ENCODE measurements around the gene CCT7.

CCT7 gene

DNA sequence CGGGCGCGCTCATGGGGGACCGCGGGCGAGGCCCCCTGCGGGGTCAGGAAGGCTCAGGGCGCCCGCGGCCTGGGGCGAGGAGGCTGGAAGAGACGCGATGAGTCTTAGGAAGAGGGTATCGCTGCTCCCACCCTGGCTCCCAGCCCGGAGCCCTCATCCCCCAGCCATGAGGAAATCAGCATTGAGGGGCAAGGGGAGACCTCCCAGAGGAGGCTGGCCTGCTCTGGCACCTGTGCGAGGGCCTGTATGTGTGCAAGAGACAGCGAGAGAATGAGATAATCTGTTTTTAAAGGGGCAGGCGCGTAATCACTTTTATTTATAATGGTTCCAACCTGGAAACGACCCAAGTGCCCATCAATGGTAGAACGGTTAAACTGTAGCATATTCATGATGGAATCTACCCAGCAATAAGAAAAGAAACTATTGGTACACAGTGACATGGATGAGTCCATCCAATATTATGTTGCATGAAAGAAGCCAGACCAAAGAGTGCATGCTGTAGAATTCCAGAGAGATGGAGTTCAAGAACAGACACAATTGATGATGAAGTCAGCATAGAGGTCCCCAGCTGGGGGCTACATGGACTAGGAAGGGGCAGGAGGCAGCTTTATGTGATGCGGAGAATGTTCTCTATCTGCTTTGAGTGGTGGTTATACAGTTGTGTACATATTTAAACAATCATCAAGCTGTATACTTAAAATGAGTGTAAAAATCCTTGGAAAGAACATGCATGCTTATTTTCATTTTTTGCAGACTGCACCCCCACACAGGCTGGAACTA, 35.8 kb downstream of the CCT7 start:
- no peak for DNase-seq

DNA sequence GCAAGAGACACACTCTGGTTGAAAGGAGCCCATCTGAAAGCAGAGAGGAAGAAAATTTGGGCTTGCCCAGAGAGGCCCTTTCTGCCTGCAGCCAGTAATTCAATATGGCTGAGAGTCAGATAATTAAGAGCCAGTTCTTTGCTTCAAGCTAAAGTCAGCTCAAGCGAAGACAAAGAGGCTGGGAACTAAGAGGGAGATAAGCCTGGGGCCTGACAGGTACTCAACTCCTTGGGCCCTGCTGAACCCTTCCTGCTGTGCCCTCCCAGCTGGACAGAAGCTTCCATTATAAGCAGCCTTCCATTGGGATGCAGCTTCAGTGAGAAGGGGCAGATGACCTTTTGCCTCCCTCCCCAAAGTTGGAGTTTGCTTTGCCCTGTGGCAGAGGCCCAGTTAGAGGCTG, 38.2 kb downstream of the CCT7 start:
- no peak for DNase-seq

DNA sequence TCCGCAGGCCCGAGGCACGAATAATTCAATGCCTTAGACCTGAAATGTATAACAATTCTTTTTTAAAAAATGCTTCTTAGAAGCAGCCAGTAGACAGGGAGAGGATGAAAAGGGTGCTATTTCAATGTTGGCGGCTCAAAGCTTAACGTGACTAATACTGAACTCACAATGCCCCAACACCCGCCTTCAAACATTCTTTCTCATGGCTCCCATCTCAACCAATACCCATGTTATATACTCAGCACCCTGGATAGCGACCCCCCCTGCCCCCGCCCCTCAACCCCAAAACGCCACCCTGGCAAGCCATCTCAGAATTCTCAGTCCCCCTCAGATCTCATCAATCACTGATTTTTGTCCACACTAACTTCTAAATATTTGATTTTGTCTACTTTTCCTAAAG, 45.7 kb downstream of the CCT7 start:
- no peak for DNase-seq

DNA sequence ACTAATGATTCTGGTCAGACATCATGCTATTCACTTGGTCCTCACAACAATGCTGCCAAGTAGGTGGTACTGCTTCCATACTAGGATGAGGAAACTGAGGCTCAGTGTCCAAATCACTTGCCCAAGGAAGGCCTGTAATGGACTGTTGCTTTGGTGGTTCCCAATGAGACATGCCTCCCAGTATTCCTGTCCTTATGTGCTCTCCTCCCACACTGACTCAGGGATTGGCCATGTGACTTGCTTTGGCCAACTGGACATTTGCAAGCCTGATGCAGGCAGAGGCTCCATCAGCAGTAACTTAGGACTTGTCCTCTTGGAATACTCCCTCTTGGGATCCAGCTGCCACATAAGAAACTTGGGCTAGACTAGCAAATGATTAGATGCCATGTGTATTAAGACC, 47.1 kb downstream of the CCT7 start:
- no peak for DNase-seq

DNA sequence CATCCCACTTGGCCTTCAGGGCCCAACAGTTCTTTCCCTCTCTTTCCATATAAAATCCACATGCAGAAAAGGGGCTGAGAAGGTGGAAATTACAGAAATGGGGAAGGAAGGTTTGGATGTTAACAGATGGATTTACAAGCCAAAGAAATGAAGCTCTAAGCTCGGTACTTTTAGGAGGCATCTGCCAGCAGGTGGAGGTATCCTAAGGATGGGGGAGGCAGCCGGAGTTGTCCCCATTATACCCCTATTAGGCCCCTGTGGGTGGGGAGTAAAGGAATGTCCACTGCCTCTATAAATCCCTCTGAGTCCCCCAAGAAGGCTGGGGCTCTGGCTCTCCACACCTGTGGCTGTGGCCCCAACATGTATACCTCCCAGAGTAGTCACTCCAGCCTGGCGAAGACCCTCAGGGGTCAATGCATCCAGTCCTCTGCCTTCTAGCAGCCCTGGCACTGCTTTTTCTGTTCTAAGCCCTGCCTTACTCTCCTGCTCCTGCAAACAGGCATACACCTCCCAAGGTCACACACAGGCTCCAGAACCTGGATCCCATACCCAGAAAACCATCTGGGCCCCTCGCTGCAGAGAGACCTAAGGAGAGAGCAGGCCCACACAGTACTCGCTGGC, 48.9 kb downstream of the CCT7 start:
- no peak for DNase-seq

DNA sequence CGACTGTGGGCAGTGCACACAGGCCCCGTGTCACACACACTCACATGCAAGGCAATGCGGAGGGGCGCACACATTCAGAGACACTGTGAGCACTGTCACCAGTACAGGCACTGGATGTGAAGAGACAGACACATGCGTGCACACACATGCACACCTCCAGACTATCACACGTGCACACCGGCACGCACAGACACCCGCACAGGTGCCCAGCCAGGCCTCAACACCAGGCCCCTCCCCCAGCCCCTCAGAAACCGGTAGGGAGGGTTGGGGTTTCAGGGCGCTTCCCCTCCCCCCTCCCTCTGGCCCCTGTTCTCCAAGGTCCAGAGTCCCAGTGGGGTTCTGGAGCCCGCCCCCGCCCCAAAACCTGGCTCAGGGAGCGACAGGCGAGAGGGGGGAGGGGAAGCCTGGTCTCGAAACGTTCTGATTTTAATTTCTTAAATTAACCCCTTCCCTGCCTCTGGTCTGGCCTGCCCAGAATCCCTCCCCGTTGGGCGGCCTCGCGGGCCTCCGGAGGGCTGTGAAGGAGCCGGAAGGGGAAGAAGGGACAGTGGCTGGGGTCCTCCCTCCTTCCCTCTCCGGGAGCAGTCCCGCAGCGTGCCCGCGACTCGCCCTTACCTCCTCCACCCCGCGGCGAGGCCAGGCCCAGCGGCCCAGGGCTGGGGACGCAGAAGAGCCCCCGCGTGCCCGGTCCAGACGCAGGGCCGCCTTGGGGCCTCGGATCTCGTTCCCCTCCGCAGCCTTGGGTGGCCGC, 49.6 kb downstream of the CCT7 start:
- no peak for DNase-seq

DNA sequence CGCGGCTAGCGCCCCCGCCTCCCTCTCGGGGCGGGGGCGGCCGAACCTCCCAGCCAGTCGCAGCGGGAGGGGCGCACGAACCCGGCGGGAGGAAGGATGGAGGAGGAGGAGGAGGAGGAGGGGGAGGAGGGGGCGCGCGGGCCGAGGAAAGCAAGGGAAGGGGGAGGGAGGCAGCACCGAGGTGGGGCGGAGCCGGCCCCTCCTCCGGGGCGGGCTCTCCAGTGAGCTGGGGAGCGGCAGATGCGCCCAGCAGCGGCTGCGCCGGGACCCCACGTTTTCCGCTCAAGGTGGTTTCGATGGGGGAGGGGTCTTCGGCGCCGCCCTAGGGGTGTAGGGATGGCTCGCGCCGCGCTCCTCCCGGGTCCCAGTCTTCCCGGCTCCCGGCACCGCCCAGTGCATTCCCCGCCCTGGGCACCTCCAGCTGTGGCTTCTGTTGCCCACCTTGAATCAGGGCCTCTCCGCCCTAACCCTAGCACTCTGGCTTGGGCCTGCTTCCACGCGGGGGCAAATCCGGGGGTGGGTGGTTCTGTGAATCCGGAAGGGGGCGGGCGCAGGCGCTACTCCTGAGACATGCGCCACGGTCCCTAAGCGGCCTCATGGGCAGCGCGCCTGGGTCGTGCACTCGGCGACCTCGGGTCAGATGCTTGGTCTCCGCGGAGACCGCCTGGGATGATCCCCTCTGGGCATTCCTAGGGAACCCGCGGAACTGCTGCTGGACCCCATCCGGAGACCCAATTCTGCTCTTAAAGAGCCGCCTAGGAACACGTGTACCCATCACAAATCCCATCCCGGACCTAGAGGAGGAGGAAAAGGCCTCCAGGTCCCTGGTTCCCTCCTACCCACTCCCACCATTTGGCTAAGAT, 50.4 kb downstream of the CCT7 start, which contains the start of gene FBXO41:
TSS of gene FBXO41 (minus strand) at position 183 of the 863 bp plus-strand sequence. CDS start 14,848 bp downstream, outside the sequence.
- peak; percentile 41 for DNase-seq

DNA sequence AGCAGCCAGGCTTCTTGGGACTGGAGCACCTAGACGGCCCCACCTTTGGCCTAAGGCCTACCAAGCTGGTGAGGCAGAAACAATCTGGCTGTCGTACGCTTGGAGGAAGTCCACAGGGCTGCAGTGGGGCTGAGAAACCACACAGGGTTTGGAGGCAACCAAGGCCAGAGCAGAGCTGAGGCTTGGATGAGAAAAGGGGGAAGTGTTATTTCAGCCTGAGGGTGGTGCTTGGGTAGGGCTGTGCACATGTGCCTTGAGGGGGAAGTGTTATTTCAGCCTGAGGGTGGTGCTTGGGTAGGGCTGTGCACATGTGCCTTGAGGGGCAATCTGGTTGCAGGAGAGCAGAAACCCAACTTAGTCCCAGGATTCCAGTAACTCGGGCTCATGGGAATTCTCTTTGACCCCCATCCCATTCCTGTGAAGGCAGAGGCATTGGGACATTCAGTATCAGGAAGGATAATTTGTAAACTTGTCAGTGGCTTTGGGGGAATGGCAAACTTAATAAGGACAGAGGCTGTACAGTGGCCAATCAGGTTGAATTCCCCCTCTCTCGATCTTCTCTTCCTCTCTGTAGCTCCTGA, 51.1 kb downstream of the CCT7 start:
- no peak for DNase-seq

DNA sequence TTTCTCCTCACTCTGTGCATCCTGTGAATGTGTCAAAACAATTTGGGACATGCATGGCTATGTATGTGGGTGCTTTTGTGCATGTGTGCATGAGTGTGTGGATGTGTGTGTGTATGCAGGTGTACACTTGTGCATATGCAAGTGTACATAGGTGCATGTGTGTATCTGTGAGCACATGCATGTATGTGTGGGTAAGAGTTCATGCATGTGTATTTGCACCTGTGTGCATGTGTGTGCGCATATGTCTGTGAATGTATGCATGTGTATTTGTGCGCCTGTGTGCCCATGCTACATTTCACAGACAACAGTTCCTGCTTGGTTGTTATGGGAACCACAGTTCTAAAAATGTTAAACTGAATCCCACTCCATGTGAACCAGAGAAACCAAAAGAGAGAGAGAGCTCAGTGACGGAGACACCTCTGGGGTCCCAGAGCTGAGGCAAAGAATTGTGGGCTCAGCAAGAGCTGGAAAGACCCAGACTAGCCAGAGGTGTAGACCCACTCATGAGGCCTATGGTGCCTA, 52.1 kb downstream of the CCT7 start:
- no peak for DNase-seq

DNA sequence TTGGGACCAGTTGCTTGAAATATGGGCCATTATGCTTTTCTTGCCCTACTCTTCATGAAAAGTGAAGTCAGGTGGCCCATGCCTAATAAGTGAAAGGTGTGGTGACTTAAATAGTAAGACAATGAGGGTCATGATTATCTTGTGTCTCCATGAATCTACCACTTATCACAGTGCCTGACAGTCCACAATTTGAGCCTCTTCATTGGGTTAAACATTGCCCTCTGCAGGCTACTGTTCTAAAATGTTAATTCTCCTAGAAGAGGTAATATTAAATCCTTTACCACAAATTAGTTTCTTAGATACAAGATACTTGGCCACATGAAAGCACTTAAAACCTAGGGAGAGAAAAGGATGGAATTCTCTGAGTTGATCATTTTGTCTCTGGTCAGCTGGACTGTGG, 55.2 kb downstream of the CCT7 start:
- no peak for DNase-seq

DNA sequence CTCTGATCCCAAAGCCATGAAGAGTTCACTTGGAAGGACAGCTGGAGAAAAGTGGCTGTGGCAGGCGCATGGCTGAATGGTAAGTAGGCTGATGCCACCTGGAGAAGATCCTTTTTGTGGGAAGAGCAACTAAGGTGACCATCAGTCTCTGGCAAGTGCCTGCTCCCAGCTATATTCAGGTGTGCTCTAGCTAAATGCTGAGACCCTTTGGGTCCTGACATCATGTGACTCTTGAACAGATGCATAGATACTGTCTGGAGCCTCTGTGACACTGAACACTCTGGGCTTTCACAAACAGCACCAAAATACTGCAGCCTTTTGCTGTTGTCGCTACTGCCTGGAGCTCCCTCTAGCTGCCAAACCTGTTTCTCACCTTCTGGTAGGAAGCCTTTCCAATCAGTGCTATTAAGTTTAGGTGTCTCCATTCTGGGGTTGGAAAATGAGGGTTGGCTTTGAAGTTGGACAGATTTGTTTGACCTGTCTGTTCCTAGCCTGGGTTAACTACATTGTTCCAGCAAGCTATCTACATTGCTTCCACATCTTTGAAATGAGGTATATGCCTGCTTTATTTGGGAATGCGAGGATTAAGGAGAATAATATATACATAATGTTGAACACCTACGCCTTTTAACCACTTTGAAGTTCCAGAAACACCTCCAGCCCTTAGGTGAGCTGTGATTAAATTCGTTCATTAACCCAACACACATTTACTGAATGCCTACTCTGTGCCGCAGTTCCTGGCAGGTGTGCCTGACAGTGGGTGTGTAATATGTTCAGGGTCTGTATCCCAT, 56.1 kb downstream of the CCT7 start:
- peak; percentile 62 for DNase-seq

DNA sequence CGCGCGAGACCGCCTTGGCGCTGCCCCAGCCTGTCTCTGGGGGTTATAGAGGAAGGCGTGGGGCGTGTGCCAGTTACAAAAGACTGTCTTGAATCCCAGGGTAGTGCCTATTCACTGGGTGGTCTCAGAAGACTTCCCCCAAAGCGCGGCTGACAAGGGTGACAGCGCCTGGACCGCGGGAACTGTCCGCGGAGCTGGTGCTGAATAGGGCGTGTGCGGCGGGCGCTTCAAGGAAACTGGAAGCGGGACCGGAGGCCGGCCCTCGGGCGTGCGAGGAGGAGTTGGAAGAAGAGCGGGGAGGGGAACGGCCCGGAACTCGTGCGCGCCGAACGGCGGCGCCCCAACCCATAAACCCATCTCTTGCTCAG, 57.0 kb downstream of the CCT7 start:
- DNase-seq = no peak

DNA sequence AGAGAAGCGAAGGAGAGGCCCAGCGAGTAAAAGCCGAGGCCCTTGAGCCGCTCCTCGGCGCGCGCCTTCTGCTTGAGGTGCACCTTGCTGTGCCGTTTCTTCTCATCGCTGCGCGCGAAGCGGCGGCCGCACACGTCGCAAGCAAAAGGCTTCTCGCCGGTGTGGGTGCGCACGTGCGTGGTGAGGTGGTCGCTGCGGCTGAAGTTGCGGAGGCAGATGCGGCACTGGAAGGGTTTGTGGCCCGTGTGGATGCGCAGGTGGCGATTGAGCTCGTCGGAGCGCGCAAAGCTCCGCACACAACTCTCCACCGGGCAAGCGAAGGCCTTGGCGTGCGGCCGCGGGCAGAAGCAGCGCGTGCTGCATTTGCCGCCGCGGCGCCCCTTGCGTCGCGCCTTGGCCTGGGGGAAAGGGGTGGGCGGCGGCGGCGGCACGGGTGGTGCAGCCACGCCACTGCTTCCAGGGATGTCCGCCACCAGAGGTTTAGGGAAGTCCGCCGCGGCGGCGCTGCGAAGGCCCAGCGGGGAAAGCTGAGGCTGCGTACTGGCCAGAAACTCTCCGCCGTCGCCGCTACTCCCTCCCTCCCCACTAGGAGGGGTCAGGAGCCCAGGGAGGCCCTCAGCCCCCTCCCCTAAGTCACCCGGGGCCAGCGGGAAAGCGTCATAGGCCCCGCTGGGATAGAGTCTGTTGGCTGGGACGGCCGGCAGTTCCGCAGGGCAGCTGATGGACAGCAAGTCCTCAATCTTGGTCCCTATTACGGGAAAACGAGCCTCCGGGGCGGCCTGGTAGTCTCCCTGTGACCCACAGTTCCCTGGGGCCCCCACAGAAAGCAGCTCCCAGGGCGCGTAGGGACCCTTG, 57.6 kb downstream of the CCT7 start:
- DNase-seq = peak; percentile 48

DNA sequence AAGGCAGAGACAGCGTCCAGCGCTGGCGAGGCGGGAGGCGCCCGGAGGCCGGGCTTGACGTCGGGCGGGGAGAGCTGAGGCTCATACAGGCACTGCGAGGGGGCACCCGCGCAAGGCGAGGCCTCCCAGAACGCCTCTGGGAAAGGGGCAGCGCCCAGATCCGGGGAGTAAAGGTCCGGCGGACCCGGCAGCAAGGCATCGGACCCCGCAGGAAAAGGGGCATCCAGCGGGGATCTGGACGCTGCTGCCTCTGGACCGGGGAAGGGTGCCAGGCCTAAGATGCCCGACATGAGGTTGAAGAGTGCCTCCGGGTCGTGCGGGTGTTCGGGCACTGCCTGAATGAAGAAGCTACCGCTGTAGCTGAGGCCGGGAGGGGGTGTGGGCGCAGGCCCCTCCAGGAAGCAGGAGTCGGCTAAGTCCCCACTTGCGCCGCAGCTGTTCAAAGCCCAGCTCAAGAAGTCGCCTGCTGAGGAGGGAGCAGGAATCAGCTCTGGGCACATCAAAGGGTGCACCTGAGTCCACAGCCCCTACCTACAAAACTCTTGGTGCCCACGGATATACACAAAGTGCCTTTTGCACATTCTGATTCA, 58.3 kb downstream of the CCT7 start:
- no peak for DNase-seq

DNA sequence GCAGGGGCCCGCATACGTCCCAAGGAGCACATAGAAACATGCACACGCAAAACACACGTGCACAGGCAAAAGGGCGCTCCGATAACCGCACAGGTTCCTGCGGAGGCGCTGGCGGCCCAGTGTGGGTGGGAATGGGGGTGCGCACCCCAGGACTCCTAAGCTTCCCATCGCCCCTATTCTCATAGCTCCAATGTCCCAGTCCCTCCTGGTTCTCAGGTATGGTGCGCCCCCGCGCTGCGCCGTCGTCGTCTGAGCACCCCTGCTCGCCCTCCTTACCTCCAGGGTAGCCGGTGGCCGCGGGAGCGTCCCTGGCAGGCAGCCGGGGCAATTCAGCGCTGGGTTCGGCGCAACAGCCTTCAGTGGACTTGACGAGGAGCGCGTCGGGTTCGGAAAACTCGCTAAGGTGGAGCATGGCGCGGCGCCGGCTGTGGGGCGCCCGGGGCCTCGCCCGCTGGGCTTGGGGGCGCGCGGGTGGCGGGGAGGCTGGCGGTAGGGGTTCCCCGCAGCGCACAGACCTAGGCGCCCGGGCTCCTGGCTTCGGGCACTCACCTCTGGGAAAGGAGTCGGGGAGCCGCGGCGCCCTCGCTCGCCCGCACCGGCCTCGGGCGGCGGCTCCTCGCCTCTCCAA, 58.9 kb downstream of the CCT7 start:
- DNase-seq = no peak

DNA sequence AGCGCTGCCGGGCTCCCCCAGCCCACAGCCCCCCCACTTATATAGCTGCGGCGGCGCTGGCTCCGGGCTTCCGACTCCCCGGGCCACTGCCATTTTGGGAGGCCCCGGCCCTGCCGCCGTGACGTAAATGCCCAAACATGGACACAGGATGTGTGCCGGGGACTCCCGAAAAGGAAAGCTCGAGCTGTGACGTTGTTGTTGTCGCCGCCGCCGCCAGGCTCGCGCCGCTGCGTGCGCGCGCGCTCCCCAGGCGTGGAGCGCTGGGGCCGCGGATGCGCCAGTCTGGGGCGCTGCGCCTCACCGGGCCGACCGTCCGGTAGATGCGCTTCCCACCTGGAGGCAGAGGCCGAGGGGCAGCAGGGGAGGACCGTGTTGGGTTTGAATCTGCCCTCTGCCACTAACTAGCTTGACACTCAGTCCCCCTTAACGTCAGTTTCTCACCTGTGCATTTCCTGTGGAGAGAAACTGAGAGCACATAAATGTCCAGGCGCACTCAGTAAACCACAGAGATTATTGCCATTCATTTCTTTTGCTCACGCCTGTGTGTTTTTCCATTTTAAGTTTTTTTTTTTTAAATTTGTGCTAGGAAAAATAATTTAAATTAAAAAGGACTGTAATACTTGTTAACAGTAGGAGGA, 59.5 kb downstream of the CCT7 start, which contains the start of gene EGR4:
TSS of gene EGR4 (minus strand) at position 15 of the 638 bp plus-strand sequence. CDS start 231 bp downstream, outside the sequence.
- peak; percentile 85 for DNase-seq

DNA sequence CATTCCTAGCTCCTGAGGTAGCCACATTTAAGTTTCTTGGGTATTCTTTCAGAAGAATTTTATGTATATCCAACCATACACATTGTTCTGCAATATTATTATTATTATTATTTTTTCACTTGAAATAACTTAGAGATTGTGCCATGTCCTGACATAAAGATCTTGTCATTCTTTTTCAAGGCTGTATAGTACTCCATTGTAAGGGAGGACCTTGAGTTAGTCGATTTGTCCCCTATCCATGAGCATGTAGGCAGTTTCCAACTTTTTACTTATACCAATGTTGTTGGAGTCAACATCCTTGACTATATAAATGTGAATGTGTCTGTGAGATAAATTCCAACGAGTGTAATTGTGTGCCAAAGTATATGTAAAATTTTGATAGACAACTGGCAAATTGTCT, 60.1 kb downstream of the CCT7 start:
- DNase-seq = no peak

DNA sequence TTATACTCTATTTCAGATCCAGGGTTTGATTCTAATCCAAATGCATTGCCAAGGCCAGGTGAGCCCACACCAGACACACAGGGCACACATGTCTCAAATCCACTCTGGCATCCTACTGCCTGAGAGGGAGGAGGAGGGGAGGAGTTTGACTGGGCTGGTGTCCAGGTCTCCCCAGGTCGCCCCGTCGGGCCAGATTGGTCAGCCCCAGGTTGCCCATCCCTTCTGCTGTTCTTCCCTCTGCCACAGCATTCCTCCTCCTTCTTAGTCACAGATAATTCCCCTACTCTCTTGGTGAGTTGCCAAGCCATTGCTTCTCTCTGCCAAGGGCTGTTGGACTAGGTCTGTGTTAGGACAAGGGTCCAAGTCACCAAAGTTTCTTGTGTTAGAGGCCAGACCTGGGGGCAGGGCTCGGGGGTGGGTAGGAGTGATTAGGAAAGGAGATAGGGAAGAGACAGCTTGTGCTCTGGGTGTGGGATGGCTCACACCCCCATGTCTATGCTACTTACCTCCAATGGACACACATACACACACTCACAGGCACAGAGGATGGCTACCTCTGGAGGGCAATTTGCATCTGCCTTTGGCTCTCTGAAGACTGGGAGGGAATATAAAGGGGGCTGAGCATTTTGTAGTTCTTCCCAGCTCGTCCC, 61.8 kb downstream of the CCT7 start:
- no peak for DNase-seq

Data from COR-L47 (cell line).